ENCODE data around the gene GAGE12J.
A peak's percentile ranks its signal among the peaks of the same experiment; 100 is the strongest.
"Not testable (repeated sequence)": the region's sequence is repeated elsewhere in the genome, so short reads cannot be mapped to it uniquely, and the experiment has no call there.

The GAGE12J gene

DNA sequence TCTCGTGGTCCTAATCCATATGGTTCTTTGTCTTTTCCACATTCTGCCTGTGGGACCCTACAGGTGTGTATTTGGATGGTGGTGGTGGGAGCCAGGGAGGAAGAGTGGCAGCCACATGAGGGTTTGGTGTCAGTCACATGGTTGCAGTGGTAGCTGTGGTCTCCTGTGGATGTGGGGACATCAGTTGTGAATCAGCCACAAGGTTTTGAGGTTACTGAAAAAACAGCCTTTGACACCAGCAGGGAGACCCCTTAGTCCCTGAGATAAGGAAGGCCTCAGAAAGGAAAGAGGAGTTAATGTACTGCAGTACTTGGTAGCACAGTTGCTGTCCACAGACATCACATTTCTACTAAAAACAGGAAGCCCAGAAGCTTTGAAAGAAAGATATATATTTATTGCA is 34.2 kb upstream of the GAGE12J start:
- no peaks in the 10 kb centered on the region for H3K4me1 ChIP-seq (ENCODE audit: control insufficient read depth, low read depth, low read length)
- H4K5ac ChIP-seq (ENCODE audit: low read length), result no peak overlapping the region
- no peak overlapping the region for H3K4me2 ChIP-seq (ENCODE audit: low read length)
- no peak overlapping the region for H3K23ac ChIP-seq (ENCODE audit: low read length)
- H3K79me1 ChIP-seq (ENCODE audit: low read length), result no peaks in the 10 kb centered on the region
- no peak overlapping the region for H2BK120ac ChIP-seq (ENCODE audit: low read depth, low read length)
- H2AK5ac ChIP-seq (ENCODE audit: low read length), result no peak overlapping the region
- no peaks in the 10 kb centered on the region for H3K27me3 ChIP-seq (ENCODE audit: insufficient read depth, low read length, poor library complexity)
- WGBS (ENCODE audit: extremely low coverage, insufficient coverage, low lambda C conversion rate), result no CpG with 5 or more reads among the region's 1 CpG
- H3K56ac ChIP-seq (ENCODE audit: low read length), result no peak overlapping the region
- H4K8ac ChIP-seq (ENCODE audit: low read depth, low read length), result no peak overlapping the region
- no peak overlapping the region for H3K4ac ChIP-seq (ENCODE audit: low read depth, low read length)
- no peaks in the 10 kb centered on the region for H3K36me3 ChIP-seq (ENCODE audit: control insufficient read depth, insufficient read depth, low read length)
- no peak overlapping the region for H3K9ac ChIP-seq (ENCODE audit: low read length)
- H3K18ac ChIP-seq (ENCODE audit: low read length), result no peak overlapping the region
- H3K27ac ChIP-seq (ENCODE audit: low read depth, low read length), result no peak overlapping the region
- no peak overlapping the region for H2BK5ac ChIP-seq (ENCODE audit: low read length)
- H2BK15ac ChIP-seq (replicated peaks; ENCODE audit: low read depth), result no peak overlapping the region
- no peaks in the 10 kb centered on the region for H3K79me2 ChIP-seq (ENCODE audit: control insufficient read depth, insufficient read depth, low read length)
- no peak overlapping the region for H3K4me3 ChIP-seq (ENCODE audit: low read length)
- no peak for DNase-seq

DNA sequence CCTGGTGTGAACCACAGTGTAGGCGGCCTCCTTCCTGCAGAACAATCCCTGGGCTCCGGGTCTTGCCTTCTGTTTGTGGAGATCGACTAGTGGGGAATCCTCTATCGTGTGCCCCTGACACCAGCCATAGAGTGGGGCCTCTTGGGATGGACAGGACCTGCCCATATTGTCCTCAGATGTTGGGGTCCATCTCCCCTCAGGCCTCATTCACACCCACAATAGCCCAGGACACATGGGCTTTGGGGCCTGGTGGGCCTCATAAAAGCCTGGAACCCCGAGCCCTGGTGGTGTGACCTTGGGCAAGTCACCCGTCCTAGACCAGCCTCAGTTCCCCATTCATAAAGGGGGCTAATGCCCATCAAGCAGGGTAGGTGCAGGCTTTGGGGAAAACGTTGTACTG is 31.6 kb upstream of the GAGE12J start:
- Histone ChIP-seq H2AK5ac (ENCODE audit: low read length) (no peak overlapping the region), H3K27ac (ENCODE audit: low read depth, low read length) (no peak overlapping the region), H4K5ac (ENCODE audit: low read length) (no peak overlapping the region), H3K4ac (ENCODE audit: low read depth, low read length) (no peak overlapping the region), H3K4me2 (ENCODE audit: low read length) (no peak overlapping the region), H3K4me1 (ENCODE audit: control insufficient read depth, low read depth, low read length) (no peaks in the 10 kb centered on the region), H3K36me3 (ENCODE audit: control insufficient read depth, insufficient read depth, low read length) (no peaks in the 10 kb centered on the region), H3K79me2 (ENCODE audit: control insufficient read depth, insufficient read depth, low read length) (no peaks in the 10 kb centered on the region), H3K27me3 (ENCODE audit: insufficient read depth, low read length, poor library complexity) (no peaks in the 10 kb centered on the region), H3K18ac (ENCODE audit: low read length) (no peak overlapping the region), H3K9ac (ENCODE audit: low read length) (no peak overlapping the region), H3K4me3 (ENCODE audit: low read length) (no peak overlapping the region), H3K56ac (ENCODE audit: low read length) (no peak overlapping the region), H4K8ac (ENCODE audit: low read depth, low read length) (no peak overlapping the region), H3K79me1 (ENCODE audit: low read length) (no peaks in the 10 kb centered on the region), H2BK5ac (ENCODE audit: low read length) (no peak overlapping the region), H3K23ac (ENCODE audit: low read length) (no peak overlapping the region), H2BK15ac (replicated peaks; ENCODE audit: low read depth) (no peak overlapping the region), H2BK120ac (ENCODE audit: low read depth, low read length) (no peak overlapping the region)
- no peak for DNase-seq
- no CpG with 5 or more reads among the region's 7 CpGs for WGBS (ENCODE audit: extremely low coverage, insufficient coverage, low lambda C conversion rate)

DNA sequence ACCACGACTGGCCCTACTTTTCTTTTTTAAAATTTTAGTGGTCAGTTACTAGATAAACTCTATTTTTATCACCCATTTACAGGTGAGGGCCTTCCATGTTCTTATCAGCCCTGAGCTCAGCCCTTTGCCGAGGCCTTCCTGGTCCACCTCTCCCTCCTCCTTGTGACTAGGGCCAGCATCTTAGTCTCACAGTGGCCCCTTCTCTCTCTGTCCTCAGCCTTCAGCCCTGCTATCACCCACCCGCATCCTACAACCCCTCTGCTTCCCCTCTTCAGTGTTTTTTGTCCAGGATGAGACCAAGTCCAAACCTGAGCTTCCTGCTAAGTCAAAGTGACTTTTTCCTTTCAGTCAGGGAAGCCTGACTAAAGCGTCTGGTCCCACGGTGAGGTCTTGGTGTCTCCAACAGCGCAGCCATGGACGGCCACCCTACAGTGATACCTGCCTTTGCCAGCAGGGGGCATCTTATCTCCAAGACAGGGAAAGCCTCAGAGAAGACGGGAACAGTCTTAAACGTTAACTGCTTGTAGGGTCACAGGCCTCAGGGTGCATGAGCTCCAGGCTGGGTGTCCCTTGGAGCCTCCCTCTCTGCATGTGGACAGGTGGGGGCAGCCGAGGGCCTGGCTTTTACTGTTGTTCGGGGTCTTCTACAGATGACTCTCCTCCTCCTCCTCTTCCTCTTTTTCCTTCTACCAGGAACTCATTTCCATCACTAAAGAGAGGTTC is 30.1 kb upstream of the GAGE12J start:
- Histone ChIP-seq H3K79me1 (ENCODE audit: low read length) (no peaks in the 10 kb centered on the region), H3K56ac (ENCODE audit: low read length) (no peak overlapping the region), H4K5ac (ENCODE audit: low read length) (no peak overlapping the region), H2BK5ac (ENCODE audit: low read length) (no peak overlapping the region), H3K4ac (ENCODE audit: low read depth, low read length) (no peak overlapping the region), H3K27me3 (ENCODE audit: insufficient read depth, low read length, poor library complexity) (no peaks in the 10 kb centered on the region), H3K27ac (ENCODE audit: low read depth, low read length) (no peak overlapping the region), H3K4me3 (ENCODE audit: low read length) (no peak overlapping the region), H2AK5ac (ENCODE audit: low read length) (no peak overlapping the region), H3K4me1 (ENCODE audit: control insufficient read depth, low read depth, low read length) (no peaks in the 10 kb centered on the region), H3K9ac (ENCODE audit: low read length) (no peak overlapping the region), H3K18ac (ENCODE audit: low read length) (no peak overlapping the region), H3K23ac (ENCODE audit: low read length) (no peak overlapping the region), H2BK120ac (ENCODE audit: low read depth, low read length) (no peak overlapping the region), H4K8ac (ENCODE audit: low read depth, low read length) (no peak overlapping the region), H2BK15ac (replicated peaks; ENCODE audit: low read depth) (no peak overlapping the region), H3K79me2 (ENCODE audit: control insufficient read depth, insufficient read depth, low read length) (no peaks in the 10 kb centered on the region), H3K4me2 (ENCODE audit: low read length) (no peak overlapping the region), H3K36me3 (ENCODE audit: control insufficient read depth, insufficient read depth, low read length) (no peaks in the 10 kb centered on the region)
- DNase-seq, result peak; percentile 78
- no CpG with 5 or more reads among the region's 11 CpGs for WGBS (ENCODE audit: extremely low coverage, insufficient coverage, low lambda C conversion rate)

DNA sequence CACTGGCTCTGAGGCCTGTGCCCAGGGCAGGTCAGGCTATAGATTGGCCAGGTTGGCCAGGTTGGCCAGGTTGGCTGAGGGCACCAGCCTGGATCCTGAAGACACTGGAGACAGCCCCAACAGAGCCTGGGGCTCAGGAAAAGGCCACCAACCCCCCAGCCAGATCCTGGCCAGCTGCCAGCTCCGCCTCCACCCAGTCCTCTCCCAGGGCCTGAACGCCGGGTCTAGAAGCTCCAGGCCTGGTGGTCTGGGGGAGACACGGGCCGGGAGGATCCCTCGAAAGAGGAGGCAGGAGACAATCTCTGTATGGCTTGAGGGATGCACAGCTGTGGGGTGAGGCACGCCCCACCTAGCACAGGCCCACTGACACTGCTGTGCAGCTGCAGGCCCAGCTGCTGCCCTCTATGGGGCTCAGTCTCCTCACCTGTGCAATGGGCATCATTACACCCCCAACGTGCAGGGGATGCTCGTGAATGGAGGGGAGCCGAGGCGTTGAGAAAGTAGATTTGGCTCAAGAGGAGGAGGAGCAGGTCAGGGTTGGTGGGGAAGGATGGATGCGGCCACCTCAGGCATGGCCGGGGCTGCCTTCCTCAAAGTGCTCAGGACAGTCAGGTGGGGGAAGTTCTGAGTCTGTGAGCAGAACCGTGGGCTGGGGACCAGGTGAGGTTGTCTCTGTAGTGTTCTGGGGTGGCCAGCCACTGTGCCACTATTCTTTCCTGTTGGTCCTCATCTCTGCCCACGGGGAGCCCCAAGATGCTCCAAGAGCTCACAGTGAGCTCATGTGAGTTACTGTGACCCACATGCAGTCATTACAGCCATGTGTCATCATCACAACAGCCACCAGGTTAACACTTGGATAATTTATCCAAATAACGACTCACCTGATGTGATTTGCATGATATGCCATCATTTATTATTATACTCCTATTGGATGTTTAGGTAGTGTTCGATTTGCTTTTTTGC is 29.2 kb upstream of the GAGE12J start:
- H3K9ac ChIP-seq (ENCODE audit: low read length), result no peak overlapping the region
- H2BK15ac ChIP-seq (replicated peaks; ENCODE audit: low read depth), result no peak overlapping the region
- H3K4me1 ChIP-seq (ENCODE audit: control insufficient read depth, low read depth, low read length), result no peaks in the 10 kb centered on the region
- no peak overlapping the region for H3K4me2 ChIP-seq (ENCODE audit: low read length)
- no peak overlapping the region for H2BK120ac ChIP-seq (ENCODE audit: low read depth, low read length)
- no peak overlapping the region for H3K4ac ChIP-seq (ENCODE audit: low read depth, low read length)
- no peak overlapping the region for H2AK5ac ChIP-seq (ENCODE audit: low read length)
- no CpG with 5 or more reads among the region's 17 CpGs for WGBS (ENCODE audit: extremely low coverage, insufficient coverage, low lambda C conversion rate)
- no peaks in the 10 kb centered on the region for H3K79me1 ChIP-seq (ENCODE audit: low read length)
- H2BK5ac ChIP-seq (ENCODE audit: low read length), result no peak overlapping the region
- DNase-seq, result no peak
- no peak overlapping the region for H3K23ac ChIP-seq (ENCODE audit: low read length)
- no peak overlapping the region for H4K8ac ChIP-seq (ENCODE audit: low read depth, low read length)
- H3K79me2 ChIP-seq (ENCODE audit: control insufficient read depth, insufficient read depth, low read length), result no peaks in the 10 kb centered on the region
- H3K27me3 ChIP-seq (ENCODE audit: insufficient read depth, low read length, poor library complexity), result no peaks in the 10 kb centered on the region
- no peak overlapping the region for H4K5ac ChIP-seq (ENCODE audit: low read length)
- H3K18ac ChIP-seq (ENCODE audit: low read length), result no peak overlapping the region
- no peak overlapping the region for H3K4me3 ChIP-seq (ENCODE audit: low read length)
- no peaks in the 10 kb centered on the region for H3K36me3 ChIP-seq (ENCODE audit: control insufficient read depth, insufficient read depth, low read length)
- H3K56ac ChIP-seq (ENCODE audit: low read length), result no peak overlapping the region
- H3K27ac ChIP-seq (ENCODE audit: low read depth, low read length), result no peak overlapping the region

DNA sequence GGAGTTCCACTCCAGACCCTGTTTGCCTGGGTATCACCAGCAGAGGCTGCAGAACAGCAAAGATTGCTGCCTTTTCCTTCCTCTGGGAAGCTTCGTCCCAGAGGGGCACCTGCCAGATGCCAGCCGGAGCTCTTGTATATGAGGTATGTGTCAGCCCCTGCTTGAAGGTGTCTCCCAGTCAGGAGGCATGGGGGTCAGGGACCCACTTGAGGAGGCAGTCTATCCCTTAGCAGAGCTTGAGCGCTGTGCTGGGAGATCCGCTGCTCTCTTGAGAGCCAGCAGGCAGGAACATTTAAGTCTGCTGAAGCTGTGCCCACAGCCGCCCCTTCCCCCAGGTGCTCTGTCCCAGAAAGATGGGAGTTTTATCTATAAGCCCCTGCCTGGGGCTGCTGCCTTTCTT is 22.5 kb upstream of the GAGE12J start:
- not testable (repeated sequence) for H2BK5ac ChIP-seq (ENCODE audit: low read length); DNase-seq; H3K9ac ChIP-seq (ENCODE audit: low read length); H3K79me1 ChIP-seq (ENCODE audit: low read length); H3K23ac ChIP-seq (ENCODE audit: low read length); H3K79me2 ChIP-seq (ENCODE audit: control insufficient read depth, insufficient read depth, low read length); H4K8ac ChIP-seq (ENCODE audit: low read depth, low read length); H4K5ac ChIP-seq (ENCODE audit: low read length); H3K56ac ChIP-seq (ENCODE audit: low read length); H3K4me3 ChIP-seq (ENCODE audit: low read length); H2AK5ac ChIP-seq (ENCODE audit: low read length); H3K27ac ChIP-seq (ENCODE audit: low read depth, low read length); H3K4me2 ChIP-seq (ENCODE audit: low read length); H3K4ac ChIP-seq (ENCODE audit: low read depth, low read length); H2BK120ac ChIP-seq (ENCODE audit: low read depth, low read length); H2BK15ac ChIP-seq (replicated peaks; ENCODE audit: low read depth); H3K4me1 ChIP-seq (ENCODE audit: control insufficient read depth, low read depth, low read length); H3K27me3 ChIP-seq (ENCODE audit: insufficient read depth, low read length, poor library complexity); H3K36me3 ChIP-seq (ENCODE audit: control insufficient read depth, insufficient read depth, low read length); H3K18ac ChIP-seq (ENCODE audit: low read length)
- WGBS (ENCODE audit: extremely low coverage, insufficient coverage, low lambda C conversion rate), result no CpG with 5 or more reads among the region's 5 CpGs
